Activated T-cell treated with anti-CD3 and anti-CD28 coated beads for 4 hours (primary cell): ENCODE results near the gene RBM33.
"Not testable (repeated sequence)": the region's sequence is repeated elsewhere in the genome, so short reads cannot be mapped to it uniquely, and the experiment has no call there.

ENCODE experiments used
- DNase-seq: peaks from one replicate; pipeline ENCODE4 v3.0.0-alpha.2; 2020

Gene RBM33, protein sequence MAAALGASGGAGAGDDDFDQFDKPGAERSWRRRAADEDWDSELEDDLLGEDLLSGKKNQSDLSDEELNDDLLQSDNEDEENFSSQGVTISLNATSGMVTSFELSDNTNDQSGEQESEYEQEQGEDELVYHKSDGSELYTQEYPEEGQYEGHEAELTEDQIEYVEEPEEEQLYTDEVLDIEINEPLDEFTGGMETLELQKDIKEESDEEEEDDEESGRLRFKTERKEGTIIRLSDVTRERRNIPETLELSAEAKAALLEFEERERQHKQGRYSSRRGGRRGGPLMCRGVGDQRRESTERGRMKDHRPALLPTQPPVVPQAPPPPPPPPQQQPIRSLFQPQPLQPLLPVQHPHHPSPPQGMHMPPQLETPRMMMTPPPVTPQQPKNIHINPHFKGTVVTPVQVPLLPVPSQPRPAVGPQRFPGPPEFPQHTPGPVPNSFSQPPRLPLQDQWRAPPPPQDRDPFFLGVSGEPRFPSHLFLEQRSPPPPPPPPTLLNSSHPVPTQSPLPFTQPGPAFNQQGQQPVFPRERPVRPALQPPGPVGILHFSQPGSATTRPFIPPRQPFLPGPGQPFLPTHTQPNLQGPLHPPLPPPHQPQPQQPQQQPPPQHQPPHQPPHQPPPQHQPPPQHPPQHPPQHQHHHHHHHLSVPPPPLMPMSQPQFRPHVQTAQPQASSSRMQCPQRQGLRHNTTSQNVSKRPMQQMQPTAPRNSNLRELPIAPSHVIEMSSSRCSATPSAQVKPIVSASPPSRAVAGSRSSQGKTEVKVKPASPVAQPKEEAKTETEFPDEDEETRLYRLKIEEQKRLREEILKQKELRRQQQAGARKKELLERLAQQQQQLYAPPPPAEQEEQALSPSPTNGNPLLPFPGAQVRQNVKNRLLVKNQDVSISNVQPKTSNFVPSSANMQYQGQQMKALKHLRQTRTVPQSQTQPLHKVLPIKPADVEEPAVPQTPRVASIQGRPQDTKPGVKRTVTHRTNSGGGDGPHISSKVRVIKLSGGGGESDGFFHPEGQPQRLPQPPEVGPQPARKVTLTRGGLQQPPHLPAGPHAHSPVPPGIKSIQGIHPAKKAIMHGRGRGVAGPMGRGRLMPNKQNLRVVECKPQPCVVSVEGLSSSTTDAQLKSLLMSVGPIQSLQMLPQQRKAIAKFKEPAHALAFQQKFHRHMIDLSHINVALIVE

GRCh38 chr7:155644178-155644970 is at the start of gene RBM33:
Gene RBM33 (plus strand): TSS chr7:155644661. CDS start chr7:155644877, 216 bp downstream.
- peak; percentile 62 for DNase-seq

- DNase-seq, result no peak
These were observed 49.5 kb upstream of the RBM33 start for GRCh38 chr7:155594961-155595366.

GRCh38 chr7:155597753-155598140 is 46.7 kb upstream of the RBM33 start:
- DNase-seq, result no peak

DNA sequence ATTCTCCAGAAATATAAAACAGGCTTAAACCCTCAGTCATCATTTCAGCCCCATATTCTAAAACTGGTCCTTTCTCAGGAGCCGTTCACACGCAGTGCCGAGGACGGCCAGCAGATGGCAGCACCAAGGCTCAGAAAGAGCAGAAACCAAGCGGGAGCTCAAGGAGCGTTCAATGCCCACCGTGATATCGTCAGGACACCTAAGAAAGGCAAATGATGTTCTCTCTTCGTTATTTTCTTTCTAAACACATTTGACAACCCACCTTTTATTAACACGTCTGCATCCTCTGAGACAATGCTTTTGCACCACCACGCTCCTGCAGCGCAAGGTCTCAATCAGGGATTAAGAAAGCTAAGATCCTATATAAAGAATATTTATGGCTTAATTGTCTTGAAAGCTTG is 45.7 kb upstream of the RBM33 start:
- DNase-seq, result peak; percentile 82

GRCh38 chr7:155602156-155602555 is 42.3 kb upstream of the RBM33 start:
- no peak for DNase-seq

DNA sequence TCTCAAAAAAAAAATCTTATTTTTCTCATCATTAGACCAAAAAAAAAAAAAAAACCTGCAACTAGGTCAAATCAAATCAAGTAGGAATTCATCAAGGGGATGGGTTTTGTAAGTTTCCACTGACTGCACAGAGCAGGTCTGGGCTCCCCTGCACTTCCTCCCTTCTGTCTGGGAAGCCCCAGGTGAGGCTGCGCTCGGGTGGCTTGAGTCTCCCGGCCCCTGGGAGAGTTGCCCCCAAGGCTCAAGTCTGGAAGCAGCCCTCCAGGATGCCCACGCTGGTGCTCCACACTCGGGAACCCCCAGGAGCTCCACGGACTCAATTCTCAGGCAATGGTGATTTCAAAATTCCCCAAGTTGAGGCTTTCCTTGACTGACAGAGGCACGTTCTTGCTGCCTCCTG is 41.7 kb upstream of the RBM33 start:
- DNase-seq, result no peak

DNA sequence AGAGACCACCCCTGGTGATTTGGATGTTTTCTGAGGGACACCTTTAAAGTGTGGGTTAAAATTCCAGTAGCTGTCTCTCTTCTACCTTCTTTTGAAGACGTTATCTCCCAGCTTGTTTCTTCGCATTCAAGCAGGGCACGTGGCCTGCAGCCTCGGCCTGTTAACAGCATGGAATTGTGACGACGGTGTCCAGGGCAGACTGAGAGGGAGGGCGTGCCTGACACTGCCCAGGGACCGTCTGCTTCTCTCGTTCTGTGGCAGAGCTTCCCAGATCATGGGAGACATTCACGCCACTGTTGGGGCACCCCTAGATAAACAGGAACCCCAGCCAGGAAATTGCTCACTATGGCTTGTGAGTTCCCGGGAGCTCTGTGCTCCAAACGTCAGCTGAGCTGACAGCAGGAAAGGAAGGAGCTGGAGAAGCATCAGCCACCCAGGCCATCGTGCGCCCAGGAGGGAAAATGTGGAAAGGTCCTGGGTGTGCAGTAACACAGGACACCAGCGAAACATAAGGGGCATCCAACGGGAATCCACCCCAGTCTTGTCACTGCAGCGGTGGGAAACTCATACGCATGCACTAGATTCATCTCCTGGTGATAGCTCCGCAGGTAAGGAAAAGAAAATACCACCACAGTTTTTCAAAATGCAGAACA is 41.1 kb upstream of the RBM33 start:
- DNase-seq, result no peak

DNA sequence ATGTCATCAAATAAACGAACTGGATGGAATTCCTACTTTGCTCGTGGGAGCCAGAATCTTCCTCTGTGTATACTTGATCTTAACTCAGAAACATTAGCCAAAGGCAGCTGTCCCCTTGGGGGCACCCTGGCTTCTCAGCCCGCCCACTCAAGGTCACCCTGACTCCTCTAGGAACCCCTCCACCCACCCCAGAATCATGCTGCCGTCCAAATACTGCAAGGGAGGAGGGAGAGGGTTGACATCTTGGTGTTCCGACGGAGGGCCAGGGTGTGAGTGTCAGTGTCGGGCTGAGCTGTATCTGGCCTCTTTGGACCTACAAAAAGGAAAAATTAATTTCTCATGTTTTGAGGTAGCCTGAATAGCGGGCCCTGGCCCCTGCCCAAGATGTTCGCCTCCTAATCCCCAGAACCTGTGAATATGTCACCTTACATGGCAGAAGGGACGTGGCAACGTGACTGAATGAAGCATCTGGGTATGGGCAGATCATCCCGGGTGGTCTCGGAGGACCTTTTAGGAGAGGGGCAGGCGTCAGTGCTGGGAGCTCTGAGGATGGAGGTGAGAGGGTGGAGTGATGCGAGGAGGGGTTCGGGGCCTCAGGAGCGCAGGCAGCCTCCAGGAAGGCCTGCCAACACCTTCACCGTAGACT is 40.5 kb upstream of the RBM33 start:
- DNase-seq, result no peak

- DNase-seq, result no peak
These were observed 39.9 kb upstream of the RBM33 start for GRCh38 chr7:155604504-155604997.

GRCh38 chr7:155609185-155609584 is 35.3 kb upstream of the RBM33 start:
- no peak for DNase-seq

DNA sequence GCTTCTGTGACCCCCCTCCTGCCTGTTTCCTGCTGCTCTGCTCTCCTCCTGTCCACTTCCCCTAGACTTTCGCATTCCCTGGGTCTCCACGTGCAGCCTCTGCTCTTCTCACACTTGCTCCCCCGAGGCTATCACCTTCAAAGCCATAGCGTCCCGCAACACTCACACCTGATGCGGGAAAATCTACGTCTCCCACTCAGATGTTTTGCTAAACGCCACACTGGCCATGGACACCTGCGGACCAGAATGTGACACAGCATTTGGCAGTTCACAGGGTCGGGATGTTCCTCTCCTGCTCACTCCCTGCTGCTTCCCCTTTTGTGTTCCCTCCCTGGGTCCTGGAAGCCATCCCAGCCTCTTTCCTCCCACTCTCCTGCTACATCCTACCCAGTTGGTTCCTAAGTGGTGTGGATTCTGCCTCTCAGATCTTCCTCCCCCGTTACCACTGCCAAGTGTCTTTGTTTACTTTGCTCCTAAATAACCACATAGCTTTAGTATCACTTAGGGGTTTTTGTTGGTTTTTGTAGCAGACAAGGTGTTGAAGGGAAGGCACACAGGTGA is 33.7 kb upstream of the RBM33 start:
- DNase-seq, result no peak

- no peak for DNase-seq
These were observed 32.5 kb upstream of the RBM33 start for GRCh38 chr7:155611808-155612447.

DNA sequence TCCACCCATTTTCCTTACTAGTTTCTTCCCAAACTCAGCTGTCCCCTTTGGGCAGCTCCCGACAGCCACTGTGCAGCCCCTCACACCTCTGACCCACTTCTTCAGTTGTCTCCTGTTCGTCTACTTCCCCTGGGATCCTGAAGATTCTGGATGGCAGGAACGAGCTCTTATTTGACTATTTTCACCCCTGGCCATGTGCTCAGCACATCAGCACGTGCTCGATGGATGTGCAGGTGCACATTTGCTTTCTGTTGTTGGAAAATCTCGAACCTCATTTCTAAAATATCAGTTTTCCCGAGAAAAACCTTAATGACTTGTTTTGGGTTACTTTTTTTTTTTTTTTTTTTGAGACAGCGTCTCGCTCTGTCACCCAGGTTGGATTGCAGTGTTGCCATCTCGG is 31.8 kb upstream of the RBM33 start:
- DNase-seq, result no peak

DNA sequence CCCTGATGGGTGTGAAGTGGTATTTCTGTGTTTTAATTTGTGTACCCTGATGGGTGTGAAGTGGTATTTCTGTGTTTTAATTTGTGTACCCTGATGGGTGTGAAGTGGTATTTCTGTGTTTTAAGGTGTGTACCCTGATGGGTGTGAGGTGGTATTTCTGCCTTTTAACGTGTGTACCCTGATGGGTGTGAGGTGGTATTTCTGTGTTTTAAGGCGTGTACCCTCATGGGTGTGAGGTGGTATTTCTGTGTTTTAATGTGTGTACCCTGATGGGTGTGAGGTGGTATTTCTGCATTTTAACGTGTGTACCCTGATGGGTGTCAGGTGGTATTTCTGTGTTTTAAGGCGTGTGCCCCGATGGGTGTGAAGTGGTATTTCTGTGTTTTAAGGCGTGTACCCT is 29.4 kb upstream of the RBM33 start:
- not testable (repeated sequence) for DNase-seq

DNA sequence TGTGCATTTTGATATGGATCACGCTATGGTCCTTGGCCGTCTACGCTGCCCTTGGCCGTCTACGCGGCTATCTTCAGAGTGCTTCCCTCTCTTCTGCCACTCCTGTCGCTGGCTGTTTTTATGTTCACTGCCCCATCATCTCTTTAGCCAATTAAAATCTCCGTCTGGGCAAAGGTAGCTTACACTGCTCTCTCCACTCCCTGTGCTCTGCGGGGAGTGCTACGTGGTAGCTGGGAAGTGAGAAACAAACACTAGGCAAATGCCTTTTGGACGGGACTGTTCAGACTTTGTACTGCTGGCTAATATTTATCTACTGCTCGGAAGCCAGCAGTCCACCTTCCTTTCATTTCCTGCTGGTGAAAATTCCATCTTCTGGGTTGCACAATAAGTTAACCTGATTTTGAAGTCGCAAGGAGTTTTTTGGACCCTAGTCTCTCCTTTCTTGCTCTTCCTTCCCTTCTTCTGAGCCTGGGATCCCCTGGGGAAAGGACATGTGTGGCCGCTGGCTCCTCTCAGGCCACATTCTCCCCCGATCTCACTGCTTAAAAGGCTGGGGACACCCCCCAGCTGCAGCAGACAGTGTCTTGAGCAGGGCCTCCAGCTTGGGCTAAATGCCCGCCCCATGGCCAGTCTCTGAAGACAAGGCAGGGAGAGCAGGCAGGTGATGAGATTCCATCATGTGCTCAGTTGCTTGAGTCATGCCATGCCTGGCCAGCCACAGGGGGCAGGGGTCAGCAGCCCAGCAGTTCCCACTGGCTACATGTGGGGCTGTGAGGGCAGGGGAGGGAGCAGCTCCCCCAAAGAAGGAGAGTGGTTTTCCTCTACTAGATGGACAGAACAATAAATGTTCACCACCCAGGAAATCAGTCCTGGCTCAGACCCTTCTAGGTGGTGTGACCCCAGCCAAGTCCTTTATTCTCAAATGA is 25.5 kb upstream of the RBM33 start:
- DNase-seq, result no peak

DNA sequence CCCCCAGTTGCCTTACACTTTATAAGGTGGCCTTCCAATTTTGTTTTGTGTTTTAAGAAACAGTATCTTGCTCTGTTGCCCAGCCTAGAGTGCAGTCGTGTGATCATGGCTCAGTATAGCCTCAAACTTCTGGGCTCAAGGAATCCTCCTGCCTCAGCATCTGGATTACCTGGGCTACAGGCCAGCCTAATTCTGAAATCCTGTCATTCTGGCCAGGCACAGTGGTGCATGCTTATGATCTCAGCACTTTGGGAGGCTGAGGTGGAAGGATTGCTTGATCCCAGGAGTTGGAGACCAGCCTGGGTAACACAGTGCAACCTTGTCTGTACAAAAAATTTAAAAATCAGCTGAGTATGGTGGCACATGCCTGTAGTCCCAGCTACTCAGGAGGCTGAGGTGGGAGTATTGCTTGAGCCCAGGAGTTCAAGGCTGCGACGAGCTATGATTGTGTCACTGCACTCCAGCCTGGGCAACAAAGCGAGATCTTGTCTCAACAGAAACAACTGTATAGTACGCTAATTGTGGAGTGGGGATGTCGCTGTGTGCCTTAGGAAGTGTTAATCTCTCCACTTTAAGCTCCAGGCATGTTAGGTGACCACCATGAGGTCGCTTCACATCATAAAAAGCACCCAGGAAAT is 24.7 kb upstream of the RBM33 start:
- no peak for DNase-seq

DNA sequence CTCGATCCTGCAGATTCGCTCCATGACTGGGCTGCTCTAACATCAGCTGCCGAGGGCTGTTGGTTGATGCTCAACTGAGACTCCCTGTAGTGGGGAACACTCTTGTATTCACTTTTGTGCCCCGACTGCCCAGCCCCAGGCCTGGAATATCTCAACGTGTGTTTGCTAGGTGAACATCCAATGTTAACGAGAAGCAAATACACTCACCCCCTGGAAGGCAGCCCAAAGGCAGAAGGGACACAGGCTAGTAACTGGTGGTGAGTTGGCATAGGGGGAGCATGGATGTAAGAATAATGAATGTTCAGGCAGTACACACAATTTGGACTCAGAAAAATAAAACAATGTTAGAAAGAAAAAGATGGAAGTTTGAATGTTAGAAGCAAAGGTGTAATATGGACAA is 24.0 kb upstream of the RBM33 start:
- no peak for DNase-seq

GRCh38 chr7:155621418-155621980 is 23.0 kb upstream of the RBM33 start:
- DNase-seq, result no peak
